Stimulated activated CD8-positive, alpha-beta memory T cell treated with anti-CD3 and anti-CD28 coated beads, Interleukin-4, amount 100 ng/mL, for 24 hours (primary cell): ENCODE results near the gene SYNPO2.
"Not testable (repeated sequence)": the region's sequence is repeated elsewhere in the genome, so short reads cannot be mapped to it uniquely, and the experiment has no call there.

Experiments used
- DNase-seq: peaks from one replicate; pipeline ENCODE4 v3.0.0-alpha.2; 2020; ENCODE audit warnings: low read depth

SYNPO2 gene

DNA sequence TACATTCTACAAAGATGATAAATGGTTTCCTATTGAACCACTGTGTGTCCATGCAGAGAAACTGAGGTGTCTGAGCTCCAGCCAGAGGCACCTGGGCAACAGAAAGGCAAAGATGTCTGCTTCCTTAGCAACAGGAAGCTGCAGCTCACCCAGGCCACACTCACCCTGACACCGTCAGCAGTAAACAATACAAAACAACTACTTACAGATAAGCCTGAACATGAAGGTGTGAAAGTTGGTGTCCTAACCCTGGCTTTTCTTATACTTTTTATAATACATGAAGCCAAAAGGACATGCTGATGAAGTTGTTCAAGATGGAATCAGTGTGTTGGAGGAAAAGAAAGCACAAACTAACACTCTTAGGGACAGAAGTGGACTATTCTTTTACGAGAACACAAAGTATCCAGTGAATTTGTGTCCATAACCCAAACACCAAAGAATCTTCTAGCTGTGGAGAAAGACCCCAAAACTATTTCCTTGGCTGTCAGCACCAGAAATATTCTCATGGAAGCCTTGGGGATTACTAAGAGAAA is 117.3 kb downstream of the SYNPO2 start:
- no peak for DNase-seq

DNA sequence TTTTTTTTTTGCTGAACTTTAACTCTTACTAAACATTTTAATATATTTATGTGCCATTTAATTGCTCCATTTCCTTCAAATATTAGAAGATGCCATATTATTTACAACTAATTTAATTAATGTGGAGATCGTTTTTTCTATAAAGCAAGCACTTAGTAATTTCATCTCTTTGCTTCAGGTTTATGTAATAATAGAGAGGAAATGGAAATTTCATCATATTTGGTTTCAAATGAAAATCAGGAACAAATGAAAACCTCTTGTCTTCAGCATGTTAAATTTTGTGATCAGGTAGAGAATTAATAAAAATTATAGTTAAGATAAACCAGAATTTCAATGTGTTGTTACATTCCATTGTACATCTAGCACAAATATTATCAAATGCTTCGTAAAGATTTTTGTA is 120.1 kb downstream of the SYNPO2 start:
- DNase-seq = no peak

DNA sequence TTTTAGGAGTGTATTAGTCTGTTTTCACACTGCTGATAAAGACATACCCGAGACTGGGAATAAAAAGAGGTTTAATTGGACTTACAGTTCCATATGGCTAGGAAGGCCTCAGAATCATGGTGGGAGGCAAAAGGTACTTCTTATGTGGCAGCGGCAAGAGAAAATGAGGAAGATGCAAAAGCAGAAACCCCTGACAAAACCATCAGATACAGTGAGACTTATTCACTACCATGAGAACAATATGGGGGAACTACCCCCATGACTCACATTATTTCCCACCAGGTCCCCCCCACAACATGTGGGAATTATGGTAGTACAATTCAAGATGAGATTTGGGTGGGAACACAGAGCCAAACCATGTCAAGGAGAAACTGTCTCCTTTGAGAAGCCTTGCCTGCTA is 121.6 kb downstream of the SYNPO2 start:
- not testable (repeated sequence) for DNase-seq

DNA sequence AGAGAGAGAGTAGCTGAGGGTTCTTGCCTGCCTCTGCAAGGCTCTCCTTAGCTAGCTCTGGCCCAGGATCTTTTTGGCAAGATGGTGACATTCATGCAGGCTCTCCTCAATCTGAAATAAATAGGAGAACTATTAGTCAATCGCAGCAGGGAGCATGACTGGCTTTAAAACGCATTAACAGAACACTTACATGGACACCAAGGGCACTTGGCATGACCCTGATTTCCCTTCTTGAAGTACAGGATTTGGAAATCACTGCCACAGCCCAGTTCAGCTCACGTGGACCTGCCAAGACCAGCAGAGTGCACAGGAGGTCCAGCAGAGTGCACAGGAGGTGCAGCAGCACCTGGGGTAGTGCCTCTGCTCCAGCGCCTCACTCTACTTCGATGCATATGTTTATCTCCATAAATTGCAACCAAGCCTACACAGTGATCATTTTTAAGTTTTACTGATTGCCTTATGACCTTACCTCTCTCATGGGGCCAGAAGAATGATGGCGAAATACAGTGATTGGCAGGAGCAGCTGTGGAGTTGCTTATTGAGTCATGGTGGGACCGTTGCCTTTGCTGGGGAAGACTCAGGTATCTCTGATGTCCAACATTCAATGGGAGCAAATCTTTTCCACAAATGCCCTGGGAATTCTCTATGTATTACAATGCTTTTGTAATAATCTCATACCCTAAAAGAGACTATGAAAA is 122.4 kb downstream of the SYNPO2 start:
- DNase-seq = no peak

DNA sequence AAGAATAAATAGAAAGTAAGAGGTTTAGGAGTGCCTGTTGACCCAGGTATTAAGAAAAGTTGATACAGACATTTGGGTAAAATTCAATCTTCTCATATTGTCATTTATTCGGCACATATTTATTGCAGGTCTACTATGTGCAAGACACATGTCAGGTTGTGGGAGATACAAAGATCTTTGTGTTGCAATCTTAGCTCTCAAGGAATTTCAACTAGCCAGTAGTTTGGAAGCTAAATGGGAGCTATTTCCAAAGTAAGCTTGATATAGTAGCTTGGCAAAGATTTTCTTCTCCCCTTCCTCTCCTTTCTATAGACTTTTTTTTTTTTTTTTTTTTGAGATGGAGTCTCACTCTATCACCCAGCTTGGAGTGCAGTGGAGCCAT is 122.9 kb downstream of the SYNPO2 start:
- no peak for DNase-seq

DNA sequence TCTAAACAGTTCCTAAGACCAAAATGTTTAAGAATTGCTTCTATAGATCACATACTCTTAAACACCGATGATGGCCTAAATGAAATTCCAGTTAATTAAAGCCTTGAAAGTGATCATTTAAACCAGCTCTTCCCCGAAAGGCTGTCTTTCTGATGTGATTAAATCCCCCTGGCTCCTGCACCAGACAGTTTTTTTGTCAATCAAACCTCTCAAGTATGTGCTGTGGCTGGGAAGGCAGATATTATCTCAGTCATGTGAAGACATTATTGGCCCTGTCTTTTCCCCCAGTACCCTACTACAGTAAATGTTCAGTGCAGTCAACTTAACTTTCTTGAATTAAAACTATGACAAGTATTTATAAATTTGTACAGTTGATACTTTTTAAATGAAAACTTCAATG is 126.0 kb downstream of the SYNPO2 start:
- DNase-seq = no peak

DNA sequence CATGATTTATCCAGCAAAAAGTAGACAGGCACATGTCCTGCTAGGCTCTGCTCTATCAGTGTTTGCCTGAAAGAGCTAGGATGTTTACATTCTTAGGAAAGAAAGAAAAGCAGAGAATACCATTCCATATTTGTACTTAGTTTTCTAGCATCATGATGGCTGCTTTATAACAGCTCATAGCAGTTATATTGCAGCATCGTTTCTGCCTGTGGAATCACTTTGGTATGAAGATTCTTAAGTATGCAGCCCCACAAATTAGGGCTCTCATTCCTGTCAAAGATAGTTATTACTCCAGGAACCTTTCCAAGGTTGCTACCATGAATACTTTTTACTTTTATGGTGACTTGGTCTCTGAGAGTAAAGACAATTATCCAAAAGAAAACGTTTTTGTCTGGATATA is 128.0 kb downstream of the SYNPO2 start:
- no peak for DNase-seq

DNA sequence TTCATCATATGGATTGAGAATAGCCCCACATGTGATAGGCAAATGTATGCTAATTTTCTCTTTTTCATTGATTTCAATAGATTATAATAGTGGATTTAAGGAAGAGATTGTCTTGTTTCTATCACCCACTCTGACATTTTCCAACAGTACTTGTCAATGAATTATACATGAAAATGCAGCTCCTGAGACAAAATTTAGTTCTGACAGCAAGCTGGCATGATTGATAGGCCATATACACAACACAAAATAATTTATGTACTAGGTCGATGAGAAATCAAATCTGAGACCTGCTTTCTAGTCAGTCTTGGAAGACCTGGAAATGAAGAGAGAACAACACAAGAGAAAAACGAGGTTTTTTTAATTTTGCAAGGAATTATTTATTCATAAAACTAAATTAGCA is 129.0 kb downstream of the SYNPO2 start:
- DNase-seq = no peak

DNA sequence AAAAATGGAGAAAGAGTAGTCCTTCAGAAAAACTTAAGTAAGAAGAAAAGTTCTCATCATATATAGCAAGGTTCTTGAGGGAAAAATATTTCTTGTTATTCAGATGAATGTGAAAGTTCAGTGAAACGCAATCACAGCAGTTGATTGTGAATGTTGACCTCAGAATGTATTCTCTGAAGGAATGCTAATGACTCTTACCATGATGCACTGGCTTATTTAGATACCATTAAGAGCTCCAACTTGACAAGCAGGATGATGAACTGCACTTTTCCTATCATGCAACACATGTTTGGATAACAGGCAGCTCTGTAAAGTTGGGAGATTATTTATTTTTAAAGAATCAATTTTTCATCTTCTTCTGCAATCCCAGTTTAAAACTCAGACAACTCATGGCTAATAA is 131.5 kb downstream of the SYNPO2 start:
- no peak for DNase-seq

DNA sequence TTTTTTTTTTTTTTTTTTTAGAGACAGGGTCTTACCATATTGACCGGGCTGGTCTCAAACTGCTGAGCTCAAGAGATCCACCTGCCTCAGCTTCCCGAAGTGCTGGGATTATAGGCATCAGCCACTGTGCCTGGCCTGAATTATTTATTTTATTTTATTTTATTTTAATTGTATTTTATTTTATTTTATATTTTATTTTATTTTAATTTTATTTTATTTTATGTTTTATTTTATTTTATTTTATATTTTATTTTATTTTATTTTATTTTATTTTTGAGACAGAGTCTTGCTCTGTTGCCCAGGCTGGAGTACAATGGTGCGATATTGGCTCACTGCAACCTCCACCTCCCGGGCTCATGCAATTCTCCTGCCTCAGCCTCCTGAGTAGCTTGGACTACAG is 133.9 kb downstream of the SYNPO2 start:
- not testable (repeated sequence) for DNase-seq

DNA sequence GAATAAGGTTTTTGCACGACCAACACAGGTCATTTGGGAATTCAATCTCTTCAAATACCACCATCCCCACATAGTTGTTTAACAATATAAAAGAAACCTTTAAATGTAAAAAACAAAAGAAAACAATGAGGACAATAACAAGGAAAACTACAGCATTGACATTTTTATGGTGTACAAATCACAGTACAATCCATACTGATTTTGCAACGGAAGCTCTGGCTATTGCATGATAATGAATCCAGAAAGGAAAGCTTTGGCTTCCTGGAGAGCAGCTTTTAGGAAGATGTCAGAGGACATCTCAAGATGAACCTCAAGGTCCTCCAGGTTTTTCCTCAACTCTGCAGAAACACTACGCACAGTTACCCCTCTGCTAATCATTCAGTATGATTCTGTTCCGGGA is 135.4 kb downstream of the SYNPO2 start:
- no peak for DNase-seq

DNA sequence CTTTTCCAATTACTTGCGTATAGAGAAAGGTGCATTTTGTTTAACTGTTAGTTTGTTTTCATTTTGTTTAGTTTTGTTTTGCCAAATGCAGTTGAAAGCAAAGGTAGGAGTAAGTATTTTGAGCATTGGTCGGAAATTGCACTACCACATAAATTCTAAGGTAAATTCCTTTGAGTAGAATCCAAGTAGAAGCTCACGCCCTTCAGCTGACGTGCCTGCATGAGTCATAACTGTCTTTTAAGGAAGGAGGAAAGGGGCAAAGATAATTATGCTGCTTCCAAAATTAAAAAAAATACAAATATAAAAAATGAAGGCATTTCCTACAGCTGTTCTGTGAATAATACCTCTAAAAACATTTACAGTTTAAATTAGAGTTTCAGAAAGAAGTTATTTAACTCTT is 136.8 kb downstream of the SYNPO2 start:
- no peak for DNase-seq

DNA sequence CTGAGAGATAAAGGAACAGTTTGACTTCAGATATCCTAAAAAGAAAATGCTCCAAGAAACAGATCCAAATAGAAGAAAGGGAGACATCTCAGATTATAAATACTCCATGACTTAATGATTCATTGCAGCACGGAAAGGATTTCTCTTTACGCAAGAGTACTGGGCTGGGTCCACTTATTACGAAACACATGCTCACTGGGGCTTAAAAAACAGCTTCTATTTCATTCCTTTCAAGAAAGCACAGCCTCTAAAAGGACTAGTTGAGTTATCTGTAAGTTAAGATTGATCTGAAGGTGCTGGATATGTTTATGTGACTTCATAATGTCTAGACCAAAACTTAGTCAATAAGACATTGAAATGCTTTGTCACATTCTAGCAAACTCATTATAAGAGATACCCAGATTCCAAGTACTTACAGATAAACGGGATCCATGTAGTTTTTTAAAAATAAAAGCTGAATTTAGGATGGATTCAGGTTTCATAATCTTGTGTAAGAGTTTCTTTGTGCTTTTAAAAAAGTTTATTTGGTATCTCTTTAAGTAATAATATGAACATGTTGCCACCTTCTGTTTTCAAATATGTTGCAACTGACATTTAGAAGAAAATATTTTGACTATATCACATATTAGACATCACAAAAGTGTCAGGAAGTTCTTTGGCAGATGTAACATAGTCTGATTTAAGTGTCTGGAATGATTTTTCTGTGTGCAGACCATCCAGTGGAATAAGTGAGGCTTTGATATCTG is 137.4 kb downstream of the SYNPO2 start:
- no peak for DNase-seq

DNA sequence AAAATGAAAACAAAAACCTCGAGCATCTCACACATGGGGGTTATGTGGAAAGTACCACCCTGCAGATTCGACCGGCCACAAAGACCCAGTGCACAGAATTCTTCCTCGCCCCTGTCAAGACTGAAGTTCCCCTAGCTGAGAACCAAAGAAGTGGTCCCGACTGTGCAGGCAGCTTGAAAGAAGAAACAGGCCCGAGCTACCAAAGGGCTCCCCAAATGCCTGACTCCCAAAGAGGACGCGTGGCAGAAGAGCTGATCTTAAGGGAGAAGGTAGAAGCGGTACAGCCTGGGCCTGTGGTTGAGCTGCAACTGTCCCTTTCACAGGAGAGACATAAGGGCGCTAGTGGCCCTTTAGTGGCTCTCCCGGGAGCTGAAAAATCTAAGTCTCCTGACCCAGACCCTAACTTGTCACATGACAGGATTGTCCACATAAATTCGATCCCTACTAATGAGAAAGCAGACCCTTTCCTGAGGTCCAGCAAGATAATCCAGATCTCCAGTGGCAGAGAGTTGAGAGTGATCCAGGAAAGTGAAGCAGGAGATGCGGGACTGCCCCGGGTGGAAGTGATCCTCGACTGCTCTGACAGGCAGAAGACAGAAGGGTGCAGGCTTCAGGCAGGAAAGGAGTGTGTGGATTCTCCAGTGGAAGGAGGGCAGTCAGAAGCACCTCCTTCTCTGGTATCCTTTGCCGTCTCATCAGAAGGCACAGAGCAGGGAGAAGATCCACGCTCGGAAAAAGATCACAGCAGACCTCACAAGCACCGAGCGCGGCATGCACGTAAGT is 138.2 kb downstream of the SYNPO2 start:
- no peak for DNase-seq

DNA sequence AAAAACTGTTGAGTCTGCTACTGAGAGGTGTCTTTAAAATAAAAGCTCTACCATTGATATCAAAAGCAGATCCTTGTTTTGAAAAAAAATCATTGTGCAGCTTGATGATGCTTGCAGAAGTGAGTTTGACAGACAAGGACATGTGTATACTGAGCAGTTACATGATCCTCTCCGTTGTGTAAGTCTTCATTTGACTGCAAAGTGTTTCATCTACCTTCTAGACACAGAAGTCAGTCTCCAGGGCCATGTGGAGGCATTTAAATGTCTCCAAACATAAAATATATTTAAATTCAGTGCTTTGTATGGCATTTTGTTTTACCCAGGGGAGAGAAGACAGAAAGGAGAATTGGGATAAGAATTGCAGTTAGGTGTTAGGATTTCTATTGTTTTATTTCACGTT is 139.2 kb downstream of the SYNPO2 start:
- DNase-seq = no peak

DNA sequence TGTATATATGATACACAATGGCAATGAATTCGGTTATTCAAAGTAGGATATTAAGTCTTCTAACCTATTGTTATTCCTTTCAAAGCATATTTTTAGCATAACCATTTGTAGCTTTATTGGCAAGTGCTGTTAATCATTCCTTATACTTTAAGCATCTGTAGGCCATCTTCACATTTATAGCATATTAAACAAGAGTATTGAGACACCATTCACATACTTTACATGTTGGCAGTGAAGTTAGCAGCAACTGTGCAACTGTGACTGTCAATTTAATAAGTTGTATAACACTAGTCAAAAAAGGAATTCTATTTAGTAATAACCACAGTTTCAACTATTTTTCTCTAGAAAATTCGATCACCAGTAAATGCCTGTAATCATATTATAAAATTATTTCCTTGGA is 139.6 kb downstream of the SYNPO2 start:
- no peak for DNase-seq

DNA sequence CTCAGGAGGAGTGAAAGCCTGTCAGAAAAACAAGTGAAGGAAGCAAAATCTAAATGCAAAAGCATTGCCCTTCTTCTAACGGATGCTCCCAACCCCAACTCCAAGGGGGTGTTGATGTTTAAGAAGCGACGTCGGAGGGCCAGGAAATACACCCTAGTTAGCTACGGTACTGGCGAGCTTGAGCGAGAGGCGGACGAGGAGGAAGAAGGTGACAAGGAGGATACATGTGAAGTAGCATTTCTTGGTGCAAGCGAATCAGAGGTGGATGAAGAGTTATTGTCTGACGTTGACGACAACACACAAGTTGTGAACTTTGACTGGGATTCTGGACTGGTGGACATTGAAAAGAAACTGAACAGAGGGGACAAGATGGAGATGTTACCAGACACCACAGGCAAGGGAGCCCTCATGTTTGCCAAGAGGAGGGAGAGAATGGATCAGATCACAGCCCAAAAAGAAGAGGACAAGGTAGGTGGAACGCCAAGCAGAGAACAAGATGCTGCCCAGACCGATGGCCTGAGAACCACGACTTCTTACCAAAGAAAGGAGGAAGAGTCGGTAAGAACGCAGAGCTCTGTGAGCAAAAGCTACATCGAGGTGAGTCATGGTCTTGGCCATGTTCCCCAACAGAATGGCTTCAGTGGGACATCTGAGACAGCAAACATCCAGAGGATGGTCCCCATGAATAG is 141.3 kb downstream of the SYNPO2 start:
- DNase-seq = no peak

DNA sequence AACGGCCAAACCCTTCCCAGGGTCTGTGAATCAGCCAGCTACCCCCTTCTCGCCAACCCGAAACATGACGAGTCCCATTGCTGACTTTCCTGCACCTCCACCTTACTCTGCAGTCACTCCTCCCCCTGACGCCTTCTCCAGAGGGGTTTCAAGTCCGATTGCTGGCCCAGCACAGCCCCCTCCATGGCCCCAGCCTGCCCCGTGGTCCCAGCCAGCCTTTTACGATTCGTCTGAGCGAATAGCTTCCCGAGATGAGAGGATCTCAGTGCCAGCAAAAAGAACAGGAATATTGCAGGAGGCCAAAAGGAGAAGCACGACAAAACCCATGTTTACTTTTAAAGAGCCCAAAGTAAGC is 141.9 kb downstream of the SYNPO2 start:
- no peak for DNase-seq

DNA sequence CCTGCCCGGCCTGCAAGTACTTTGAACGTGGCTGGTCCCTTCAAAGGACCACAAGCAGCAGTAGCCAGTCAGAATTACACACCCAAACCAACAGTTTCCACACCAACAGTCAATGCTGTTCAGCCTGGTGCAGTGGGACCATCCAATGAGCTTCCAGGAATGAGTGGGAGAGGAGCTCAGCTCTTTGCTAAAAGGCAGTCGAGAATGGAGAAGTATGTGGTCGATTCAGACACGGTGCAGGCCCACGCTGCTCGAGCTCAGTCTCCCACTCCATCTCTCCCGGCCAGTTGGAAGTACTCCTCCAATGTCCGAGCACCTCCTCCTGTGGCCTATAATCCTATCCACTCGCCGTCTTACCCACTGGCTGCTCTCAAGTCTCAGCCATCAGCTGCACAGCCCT is 142.6 kb downstream of the SYNPO2 start:
- DNase-seq = no peak

DNA sequence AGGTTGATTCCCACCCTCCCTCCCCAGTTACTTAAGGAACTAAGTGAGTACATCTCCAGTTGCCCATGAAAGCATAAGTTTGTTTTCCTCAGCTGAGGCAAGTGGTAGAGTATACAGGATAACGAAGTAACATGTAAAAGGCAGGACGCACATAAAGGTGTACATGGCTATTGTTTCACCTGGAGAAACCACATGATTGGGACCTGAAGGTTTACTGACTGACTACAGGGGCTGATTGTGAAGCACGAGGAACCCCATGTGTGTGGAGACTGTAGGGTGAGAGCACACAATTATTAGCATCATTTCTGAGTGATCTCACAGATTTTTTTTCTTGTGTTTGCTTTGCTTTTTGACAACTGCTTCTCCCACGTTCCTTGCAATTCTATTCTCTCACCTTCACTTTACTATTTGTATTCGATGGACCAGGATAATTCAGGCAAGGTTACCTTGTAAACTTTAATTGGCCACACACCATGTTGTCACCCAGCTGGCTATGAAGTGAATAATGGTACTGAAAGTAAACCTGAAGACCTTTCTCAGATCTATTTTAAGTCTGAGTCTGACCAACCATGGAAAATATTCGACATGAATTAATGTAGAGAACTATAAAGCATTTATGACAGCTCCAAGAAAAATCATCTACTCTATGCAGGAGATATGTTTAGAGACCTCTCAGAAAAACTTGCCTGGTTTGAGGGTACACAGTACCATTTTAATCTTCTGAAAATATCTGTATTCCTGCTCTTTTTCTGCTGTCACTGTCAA is 144.4 kb downstream of the SYNPO2 start:
- no peak for DNase-seq

DNA sequence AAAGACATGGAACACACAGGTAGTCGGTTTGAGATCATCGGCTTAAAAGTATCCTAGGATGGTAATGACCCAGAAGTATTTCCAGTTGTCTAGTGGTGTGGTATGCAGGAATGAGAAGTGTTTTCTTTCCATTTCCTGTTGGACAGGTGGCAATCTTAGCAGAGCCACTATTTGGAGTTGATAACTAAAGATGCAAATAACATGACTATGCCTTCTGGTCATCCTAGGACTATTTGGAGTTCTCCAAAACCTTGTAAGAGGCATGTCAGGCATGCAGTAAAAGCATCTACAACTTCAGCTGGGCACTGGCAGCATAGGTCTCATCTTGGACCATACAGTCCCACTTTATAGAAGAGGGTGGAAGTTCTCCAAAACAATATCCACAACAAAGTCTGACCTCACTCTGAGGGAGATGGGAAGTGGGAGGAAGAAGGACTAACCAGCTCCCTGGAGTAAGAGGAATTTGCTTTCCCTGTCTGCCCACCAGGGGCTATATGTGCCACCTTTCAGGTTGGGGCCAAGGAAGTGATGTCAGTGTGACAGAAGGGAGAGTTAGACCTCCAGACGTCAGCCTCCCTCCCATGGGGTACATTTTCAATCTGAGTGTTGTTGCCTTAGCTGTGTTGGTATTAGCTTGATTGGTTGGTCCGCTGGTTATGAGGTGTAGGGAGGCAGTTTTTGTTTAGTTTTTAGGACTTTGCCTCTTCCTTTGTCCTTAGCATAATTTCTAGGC is 145.8 kb downstream of the SYNPO2 start:
- DNase-seq = no peak
